ENCODE measurements around the gene ID4. TPM values are rescaled to one million over a fixed set of nuclear protein-coding genes. Genes with fewer than 3 reads are reported as not detected.
A peak's percentile ranks its signal among the peaks of the same experiment; 100 is the strongest.
"Not testable (repeated sequence)": the region's sequence is repeated elsewhere in the genome, so short reads cannot be mapped to it uniquely, and the experiment has no call there.

ID4 gene
- total RNA-seq, 2 experiments from 2014 or later: 1.6 to 2.1 TPM

DNA sequence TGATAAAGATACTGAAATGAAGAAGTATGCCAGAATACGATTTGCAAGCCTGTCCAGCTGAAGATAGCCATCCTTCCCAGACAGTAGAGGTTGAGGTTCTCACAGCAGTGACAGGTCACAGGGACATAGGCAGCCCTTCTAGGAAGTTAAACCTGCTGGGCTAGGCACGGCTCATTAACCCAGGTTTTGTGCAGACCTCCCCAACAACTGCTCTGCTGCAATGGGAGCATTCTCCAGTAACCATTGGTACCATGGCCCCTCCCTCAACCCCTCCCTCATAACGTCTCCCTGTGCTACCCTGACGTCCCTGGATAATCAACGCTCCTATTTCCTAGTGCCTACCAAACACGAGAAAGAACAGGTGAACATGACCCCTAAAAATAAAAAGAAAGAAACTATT, 15.8 kb downstream of the ID4 start:
- H3K36me3 ChIP-seq (ENCODE audit: insufficient read depth, low read length): no peaks in the 10 kb centered on the region
- intact Hi-C loops (cut with micrococcal nuclease; ENCODE audit: unreplicated experiment): loop anchor here (1.0 to 10.0 kb wide), 5 partner anchors 41 to 861 kb away; no protein-coding TSS in a partner anchor
- no peak overlapping the region for H2AFZ ChIP-seq (ENCODE audit: low read length)
- peaks cover 34% of the 10 kb centered on the region for H3K4me1 ChIP-seq (ENCODE audit: insufficient read depth, low read length, poor library complexity, severe bottlenecking)
- ChIA-PET POLR2A (no interaction called here), CTCF (ENCODE audit: unreplicated experiment) (interaction anchor here (1.0 kb wide), 1 partner anchor 8 kb away, joined by 3 read pairs; no protein-coding TSS in a partner anchor)
- H3K4me2 ChIP-seq (ENCODE audit: low read length): no peak overlapping the region
- DNase-seq (ENCODE audit: low spot score): no peak
- H3K79me2 ChIP-seq (ENCODE audit: insufficient read depth, low read depth, low read length): no peaks in the 10 kb centered on the region
- no peaks in the 10 kb centered on the region for H3K9me2 ChIP-seq (ENCODE audit: insufficient read depth, low read length)
- no peak overlapping the region for H3K4me3 ChIP-seq (ENCODE audit: low read depth, low read length, poor library complexity, severe bottlenecking)
- TF ChIP-seq EZH2phosphoT487 (IDR thresholded peaks at IDR 0.05; ENCODE audit: borderline replicate concordance, low read depth, low read length): no peak
- TF ChIP-seq, protein P1, sequence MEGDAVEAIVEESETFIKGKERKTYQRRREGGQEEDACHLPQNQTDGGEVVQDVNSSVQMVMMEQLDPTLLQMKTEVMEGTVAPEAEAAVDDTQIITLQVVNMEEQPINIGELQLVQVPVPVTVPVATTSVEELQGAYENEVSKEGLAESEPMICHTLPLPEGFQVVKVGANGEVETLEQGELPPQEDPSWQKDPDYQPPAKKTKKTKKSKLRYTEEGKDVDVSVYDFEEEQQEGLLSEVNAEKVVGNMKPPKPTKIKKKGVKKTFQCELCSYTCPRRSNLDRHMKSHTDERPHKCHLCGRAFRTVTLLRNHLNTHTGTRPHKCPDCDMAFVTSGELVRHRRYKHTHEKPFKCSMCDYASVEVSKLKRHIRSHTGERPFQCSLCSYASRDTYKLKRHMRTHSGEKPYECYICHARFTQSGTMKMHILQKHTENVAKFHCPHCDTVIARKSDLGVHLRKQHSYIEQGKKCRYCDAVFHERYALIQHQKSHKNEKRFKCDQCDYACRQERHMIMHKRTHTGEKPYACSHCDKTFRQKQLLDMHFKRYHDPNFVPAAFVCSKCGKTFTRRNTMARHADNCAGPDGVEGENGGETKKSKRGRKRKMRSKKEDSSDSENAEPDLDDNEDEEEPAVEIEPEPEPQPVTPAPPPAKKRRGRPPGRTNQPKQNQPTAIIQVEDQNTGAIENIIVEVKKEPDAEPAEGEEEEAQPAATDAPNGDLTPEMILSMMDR (conservative IDR thresholded peaks at IDR 0.05; ENCODE audit: low read length): no peak
- H3K27ac ChIP-seq (ENCODE audit: low read depth, low read length, poor library complexity, severe bottlenecking): no peak overlapping the region
- no TSS peak for BruUV-seq (replicated peaks)
- no peaks in the 10 kb centered on the region for H3K9me3 ChIP-seq (ENCODE audit: low read length)
- H4K20me1 ChIP-seq (ENCODE audit: insufficient read depth, low read length): no peaks in the 10 kb centered on the region

DNA sequence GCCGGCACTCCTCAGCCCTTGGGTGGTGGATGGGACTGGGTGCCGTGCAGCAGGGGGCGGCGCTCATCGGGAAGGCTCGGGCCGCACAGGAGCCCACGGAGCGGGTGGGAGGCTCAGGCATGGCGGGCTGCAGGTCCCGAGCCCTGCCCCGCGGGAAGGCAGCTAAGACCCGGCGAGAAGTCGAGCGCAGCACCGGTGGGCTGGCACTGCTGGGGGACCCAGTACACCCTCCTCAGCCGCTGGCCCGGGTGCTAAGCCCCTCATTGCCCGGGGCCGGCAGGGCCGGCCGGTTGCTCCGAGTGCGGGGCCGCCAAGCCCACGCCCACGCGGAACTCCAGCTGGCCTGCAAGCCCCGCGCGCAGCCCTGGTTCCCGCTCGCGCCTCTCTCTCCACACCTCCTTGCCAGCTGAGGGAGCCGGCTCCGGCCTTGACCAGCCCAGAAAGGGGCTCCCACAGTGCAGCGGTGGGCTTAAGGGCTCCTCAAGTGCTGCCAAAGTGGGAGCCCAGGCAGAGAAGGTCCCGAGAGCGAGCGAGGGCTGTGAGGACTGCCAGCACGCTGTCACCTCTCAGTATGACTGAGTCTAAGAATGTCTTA, 17.3 kb downstream of the ID4 start:
- H3K27ac ChIP-seq (ENCODE audit: low read depth, low read length, poor library complexity, severe bottlenecking); H3K9me2 ChIP-seq (ENCODE audit: insufficient read depth, low read length); H3K36me3 ChIP-seq (ENCODE audit: insufficient read depth, low read length); BruUV-seq (replicated peaks); H3K4me3 ChIP-seq (ENCODE audit: low read depth, low read length, poor library complexity, severe bottlenecking); H3K9me3 ChIP-seq (ENCODE audit: low read length); DNase-seq (ENCODE audit: low spot score); H4K20me1 ChIP-seq (ENCODE audit: insufficient read depth, low read length); CTCF ChIA-PET (ENCODE audit: unreplicated experiment); H3K79me2 ChIP-seq (ENCODE audit: insufficient read depth, low read depth, low read length); H3K4me2 ChIP-seq (ENCODE audit: low read length); H2AFZ ChIP-seq (ENCODE audit: low read length): not testable (repeated sequence)
- H3K4me1 ChIP-seq (ENCODE audit: insufficient read depth, low read length, poor library complexity, severe bottlenecking): peaks cover 24% of the 10 kb centered on the region
- intact Hi-C loops (cut with micrococcal nuclease; ENCODE audit: unreplicated experiment): loop anchor here (5.0 to 10.0 kb wide), 4 partner anchors 307 to 862 kb away; no protein-coding TSS in a partner anchor
- POLR2A ChIA-PET: interaction anchor here (0.6 to 1.0 kb wide), 3 partner anchors 54 to 306 kb away, joined by 3 to 5 read pairs (median 4); no protein-coding TSS in a partner anchor

DNA sequence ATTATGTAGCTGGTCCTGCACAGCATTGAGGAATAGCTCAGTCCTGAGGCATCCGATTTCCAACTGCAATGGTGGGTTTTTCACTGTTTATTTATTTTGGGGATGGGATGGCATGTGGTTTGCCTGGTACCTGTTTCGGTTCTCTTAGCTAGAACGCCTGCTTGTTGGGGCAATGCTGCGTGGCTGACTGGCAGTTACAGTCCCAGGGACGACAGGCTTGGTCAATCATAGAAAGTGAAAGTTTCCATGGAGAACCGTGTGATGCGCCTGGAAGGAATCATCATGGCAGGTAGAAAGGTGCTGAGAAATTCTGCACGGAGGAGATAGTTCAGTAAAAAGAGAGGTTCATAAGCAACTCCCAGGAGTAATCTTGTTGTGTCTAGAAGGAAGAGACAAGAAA, 18.4 kb downstream of the ID4 start:
- intact Hi-C loops (cut with micrococcal nuclease; ENCODE audit: unreplicated experiment): loop anchor here (10.0 kb wide), 2 partner anchors 641 to 831 kb away; no protein-coding TSS in a partner anchor
- no peaks in the 10 kb centered on the region for H3K9me2 ChIP-seq (ENCODE audit: insufficient read depth, low read length)

More for the DNA sequence above, 18.4 kb downstream of the ID4 start:
- Histone ChIP-seq H3K4me1 (ENCODE audit: insufficient read depth, low read length, poor library complexity, severe bottlenecking) (peaks cover 18% of the 10 kb centered on the region), H3K4me3 (ENCODE audit: low read depth, low read length, poor library complexity, severe bottlenecking) (no peak overlapping the region), H2AFZ (ENCODE audit: low read length) (peak overlapping the region; percentile 59; the same call in 1 of the 2 replicates), H3K27ac (ENCODE audit: low read depth, low read length, poor library complexity, severe bottlenecking) (no peak overlapping the region), H3K9me3 (ENCODE audit: low read length) (no peaks in the 10 kb centered on the region), H4K20me1 (ENCODE audit: insufficient read depth, low read length) (no peaks in the 10 kb centered on the region), H3K79me2 (ENCODE audit: insufficient read depth, low read depth, low read length) (no peaks in the 10 kb centered on the region), H3K36me3 (ENCODE audit: insufficient read depth, low read length) (no peaks in the 10 kb centered on the region), H3K4me2 (ENCODE audit: low read length) (peak overlapping the region; percentile 35)
- no peak for TF ChIP-seq EZH2phosphoT487 (IDR thresholded peaks at IDR 0.05; ENCODE audit: borderline replicate concordance, low read depth, low read length)
- TF ChIP-seq, protein P1 (conservative IDR thresholded peaks at IDR 0.05; ENCODE audit: low read length): no peak
- ChIA-PET POLR2A (interaction anchor here (1.0 kb wide), 1 partner anchor 307 kb away, joined by 4 read pairs; no protein-coding TSS in a partner anchor), CTCF (ENCODE audit: unreplicated experiment) (no interaction called here)
- no TSS peak for BruUV-seq (replicated peaks)
- DNase-seq (ENCODE audit: low spot score): no peak
